GM18507 (cell line): ENCODE results near the gene ATMIN.

Experiments used
- DNase-seq: peaks from one replicate; pipeline ENCODE4 v3.0.0; 2011; ENCODE audit warnings: low read depth; ENCODE audit not compliant: insufficient read length; ENCODE audit errors: extremely low spot score
- FAIRE-seq: peaks from 2 replicates; lab custom pipeline; 2011; peaks lifted over from hg19 to GRCh38; lab: Jason Lieb, UNC

ATMIN gene

GRCh38 chr16:81061307-81061640 lies 25.6 kb downstream of the ATMIN start:
- DNase-seq (no peak), FAIRE-seq (no peak)

GRCh38 chr16:81061871-81062608 lies 26.4 kb downstream of the ATMIN start:
- FAIRE-seq (no peak), DNase-seq (no peak)

- DNase-seq = no peak
Measured at GRCh38 chr16:81066681-81067080, 31.0 kb downstream of the ATMIN start.

GRCh38 chr16:81067166-81067565 lies 31.5 kb downstream of the ATMIN start:
- DNase-seq (no peak), FAIRE-seq (no peak)

More at GRCh38 chr16:81066681-81067080, 31.0 kb downstream of the ATMIN start:
- FAIRE-seq = no peak

- no peak for DNase-seq
- no peak for FAIRE-seq
Measured at GRCh38 chr16:81069063-81069462, 33.4 kb downstream of the ATMIN start.

GRCh38 chr16:81070979-81071378 lies 35.3 kb downstream of the ATMIN start:
- DNase-seq (no peak), FAIRE-seq (no peak)

- FAIRE-seq (no peak), DNase-seq (no peak)
Measured at GRCh38 chr16:81071805-81072204, 36.2 kb downstream of the ATMIN start.

GRCh38 chr16:81073560-81074330 lies 38.1 kb downstream of the ATMIN start:
- FAIRE-seq (no peak), DNase-seq (no peak)

GRCh38 chr16:81076566-81077075 lies 41.0 kb downstream of the ATMIN start:
- DNase-seq (peak; percentile 71), FAIRE-seq (no peak)

- DNase-seq = peak; percentile 97
- FAIRE-seq = peak; percentile 96
Measured at GRCh38 chr16:81077076-81077940, 41.7 kb downstream of the ATMIN start, which contains the start of gene C16orf46. Gene C16orf46 (minus strand): TSS chr16:81077238. CDS start chr16:81063955, 13,283 bp downstream.

- FAIRE-seq = no peak
Measured at GRCh38 chr16:81080233-81080632, 44.6 kb downstream of the ATMIN start.

GRCh38 chr16:81081014-81081413 lies 45.4 kb downstream of the ATMIN start:
- no peak for FAIRE-seq
- no peak for DNase-seq

More at GRCh38 chr16:81080233-81080632, 44.6 kb downstream of the ATMIN start:
- no peak for DNase-seq

- FAIRE-seq (no peak), DNase-seq (no peak)
Measured at GRCh38 chr16:81088836-81089235, 53.2 kb downstream of the ATMIN start.

GRCh38 chr16:81094771-81095251 lies 59.2 kb downstream of the ATMIN start:
- no peak for FAIRE-seq
- DNase-seq = no peak

GRCh38 chr16:81095653-81095952 lies 60.0 kb downstream of the ATMIN start:
- FAIRE-seq (no peak), DNase-seq (no peak)

- DNase-seq (peak; percentile 97), FAIRE-seq (peak; percentile 98)
Measured at GRCh38 chr16:81095953-81096714, 60.5 kb downstream of the ATMIN start, which contains the start of gene GCSH. Gene GCSH (minus strand): TSS chr16:81096395. CDS start chr16:81096278, 117 bp downstream.

GRCh38 chr16:81096715-81097208 lies 61.1 kb downstream of the ATMIN start:
- FAIRE-seq = no peak
- DNase-seq = no peak
